Astrocyte of the cerebellum (primary cell): Measurements from ENCODE around the gene PTPRB.
A peak's percentile ranks its signal among the peaks of the same experiment; 100 is the strongest.

Experiments used
- DNase-seq: peaks from one replicate; pipeline ENCODE4 v3.0.0-alpha.2; 2011; ENCODE audit warnings: low read depth
- H3K4me3 ChIP-seq: 2 replicates; pipeline ENCODE4 v1.5.1; 2011; ENCODE audit warnings: mild to moderate bottlenecking, low read depth, low read length, moderate library complexity
- in situ Hi-C: cut with HindIII; loops from 2 replicates; pipeline ENCODE4 v1.10.0; 2017; ENCODE audit warnings: low sequenced_read_pairs
- TF ChIP-seq, protein P1 (sequence below): IDR thresholded peaks from 2 replicates; pipeline ENCODE4 v1.5.1; 2012; ENCODE audit warnings: low read length, low read depth, moderate library complexity, mild to moderate bottlenecking; ENCODE audit errors: missing control alignments

PTPRB gene

GRCh38 chr12:70666364-70666763, 29.1 kb upstream of the PTPRB start:
- TF ChIP-seq, protein P1, sequence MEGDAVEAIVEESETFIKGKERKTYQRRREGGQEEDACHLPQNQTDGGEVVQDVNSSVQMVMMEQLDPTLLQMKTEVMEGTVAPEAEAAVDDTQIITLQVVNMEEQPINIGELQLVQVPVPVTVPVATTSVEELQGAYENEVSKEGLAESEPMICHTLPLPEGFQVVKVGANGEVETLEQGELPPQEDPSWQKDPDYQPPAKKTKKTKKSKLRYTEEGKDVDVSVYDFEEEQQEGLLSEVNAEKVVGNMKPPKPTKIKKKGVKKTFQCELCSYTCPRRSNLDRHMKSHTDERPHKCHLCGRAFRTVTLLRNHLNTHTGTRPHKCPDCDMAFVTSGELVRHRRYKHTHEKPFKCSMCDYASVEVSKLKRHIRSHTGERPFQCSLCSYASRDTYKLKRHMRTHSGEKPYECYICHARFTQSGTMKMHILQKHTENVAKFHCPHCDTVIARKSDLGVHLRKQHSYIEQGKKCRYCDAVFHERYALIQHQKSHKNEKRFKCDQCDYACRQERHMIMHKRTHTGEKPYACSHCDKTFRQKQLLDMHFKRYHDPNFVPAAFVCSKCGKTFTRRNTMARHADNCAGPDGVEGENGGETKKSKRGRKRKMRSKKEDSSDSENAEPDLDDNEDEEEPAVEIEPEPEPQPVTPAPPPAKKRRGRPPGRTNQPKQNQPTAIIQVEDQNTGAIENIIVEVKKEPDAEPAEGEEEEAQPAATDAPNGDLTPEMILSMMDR = no peak
- no peak overlapping the region for H3K4me3 ChIP-seq
- in situ Hi-C loops = no loop called here
- no peak for DNase-seq

DNA sequence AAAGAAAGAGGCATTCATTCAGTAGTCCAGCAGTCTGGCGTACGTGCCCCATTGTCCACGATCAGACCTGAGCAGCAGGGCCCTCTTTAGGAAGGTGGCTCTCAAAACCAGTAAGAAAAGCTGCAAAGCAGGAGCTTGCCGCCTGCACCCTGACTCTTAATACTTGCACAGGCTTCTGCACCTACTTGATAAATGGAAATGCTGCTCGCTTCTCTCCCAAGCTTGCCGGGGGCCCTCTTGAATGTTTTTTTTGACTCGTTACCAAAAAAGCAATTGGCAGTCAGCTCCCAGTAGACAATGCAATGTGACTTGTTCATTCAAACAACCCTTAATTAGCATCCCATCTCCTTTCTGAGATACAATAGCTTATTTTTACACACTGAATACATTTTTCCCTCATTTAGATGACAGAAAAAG, 27.2 kb upstream of the PTPRB start:
- DNase-seq = peak; percentile 35
- TF ChIP-seq, protein P1 = no peak
- no peak overlapping the region for H3K4me3 ChIP-seq
- in situ Hi-C loops = no loop called here

GRCh38 chr12:70663838-70664237, 26.6 kb upstream of the PTPRB start:
- H3K4me3 ChIP-seq = no peak overlapping the region
- no peak for DNase-seq
- TF ChIP-seq, protein P1 = no peak
- in situ Hi-C loops = no loop called here

DNA sequence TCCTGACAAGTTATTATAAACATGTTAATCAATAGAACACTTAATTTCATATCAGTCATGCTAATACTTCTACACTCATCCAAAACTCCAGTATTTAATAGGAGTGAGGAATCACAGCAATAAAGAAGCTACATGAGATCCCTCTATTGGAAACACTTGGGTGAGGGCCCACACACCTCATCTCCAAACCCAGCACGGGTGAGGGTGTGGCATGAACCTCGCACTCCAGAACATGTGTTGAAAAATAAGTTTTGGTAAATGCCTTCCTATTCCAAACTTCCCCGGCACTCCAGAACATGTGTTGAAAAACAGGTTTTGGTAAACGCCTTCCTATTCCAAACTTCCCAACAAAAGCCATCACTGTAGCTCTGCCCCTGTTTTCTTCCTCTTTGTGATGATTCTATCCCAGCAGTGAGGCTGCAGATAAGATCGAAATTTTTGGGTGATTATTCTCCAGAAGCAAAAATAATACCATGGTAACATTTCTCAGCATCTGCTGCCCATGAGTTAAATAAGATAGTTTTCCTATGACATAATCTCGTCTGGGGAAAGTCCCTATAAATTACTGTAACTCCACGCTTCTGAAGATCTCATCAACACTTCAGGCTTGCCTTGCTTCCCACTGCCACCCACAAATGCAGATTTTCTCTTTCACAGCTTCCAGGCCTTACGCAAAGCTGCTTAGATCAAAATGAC, 24.4 kb upstream of the PTPRB start:
- in situ Hi-C loops = no loop called here
- no peak overlapping the region for H3K4me3 ChIP-seq
- peak; percentile 48 for DNase-seq
- TF ChIP-seq, protein P1 = no peak

- no peak for DNase-seq
- TF ChIP-seq, protein P1 = no peak
- in situ Hi-C loops = no loop called here
- no peak overlapping the region for H3K4me3 ChIP-seq
Observed at GRCh38 chr12:70660620-70661219, 23.5 kb upstream of the PTPRB start.

DNA sequence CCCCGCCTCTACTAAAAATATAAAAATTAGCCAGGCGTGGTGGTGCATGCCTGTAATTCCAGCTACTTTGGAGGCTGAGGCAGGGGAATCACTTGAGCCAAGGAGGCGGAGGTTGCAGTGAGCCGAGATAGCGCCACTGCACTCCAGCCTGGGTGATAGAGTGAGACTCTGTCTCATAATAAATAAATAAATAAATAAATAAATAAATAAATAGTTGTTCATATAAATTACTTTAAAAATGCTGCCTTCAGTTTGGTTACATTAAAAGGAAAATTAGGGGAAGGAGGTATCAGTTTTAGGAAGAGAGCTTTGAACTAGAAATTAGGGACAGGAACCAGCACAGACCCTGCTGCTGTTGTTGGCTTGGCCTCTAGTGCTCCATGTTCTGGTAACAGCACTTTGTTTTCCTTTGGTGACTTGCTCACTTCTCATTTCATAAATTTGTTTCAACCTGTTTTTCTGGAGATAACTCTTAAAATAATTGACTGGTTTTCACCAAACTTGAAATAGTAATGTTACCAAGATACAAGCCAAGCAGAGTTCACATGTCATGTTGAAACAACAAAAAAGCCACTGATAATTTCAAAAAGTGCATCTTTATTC, 22.9 kb upstream of the PTPRB start:
- H3K4me3 ChIP-seq = no peak overlapping the region
- in situ Hi-C loops = no loop called here
- TF ChIP-seq, protein P1 = no peak
- DNase-seq = no peak
